Ovary (tissue), 3 donors: ENCODE measurements around the gene PAPOLB.

ENCODE experiments used
- POLR2A ChIP-seq: fragments of 450-650 bp; IDR thresholded peaks from one replicate; pipeline ENCODE4 v1.6.1; 2017; ENCODE audit warnings: antibody characterized with exemption, mild to moderate bottlenecking, moderate library complexity
- TF ChIP-seq, protein P1 (sequence below), 3 donors: fragments of 450-650 bp in 2 of 3; fragments of 200-600 bp in 1 of 3; IDR thresholded peaks; one replicate each; pipeline versions ENCODE4 v1.5.1 to v1.8.0; 2016 to 2022; ENCODE audit warnings: antibody characterized with exemption in 3 of 3, mild to moderate bottlenecking in 1 of 3
- donor health status: DM: no; HTN: no; CAD: no.

DNA sequence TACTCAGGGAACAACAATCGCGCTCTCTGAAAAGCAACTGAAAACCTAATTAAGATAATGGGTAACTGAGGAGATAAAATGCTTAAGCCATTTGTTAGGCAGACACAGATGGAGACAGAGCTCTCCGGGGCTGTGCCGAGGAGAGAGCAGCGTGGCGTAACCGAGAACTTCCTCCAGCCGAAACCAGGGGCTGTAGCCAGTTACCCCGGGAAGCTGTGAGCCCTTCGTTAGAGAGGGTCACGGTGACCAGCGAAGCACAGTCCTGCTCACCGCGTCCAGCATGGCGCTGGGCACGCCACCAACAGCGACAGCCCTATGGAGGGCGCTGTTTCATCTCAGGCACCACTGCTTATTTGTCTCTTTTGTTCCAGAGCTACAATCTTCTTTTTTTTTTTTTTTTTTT lies 16.1 kb downstream of the PAPOLB start:
- TF ChIP-seq, protein P1, sequence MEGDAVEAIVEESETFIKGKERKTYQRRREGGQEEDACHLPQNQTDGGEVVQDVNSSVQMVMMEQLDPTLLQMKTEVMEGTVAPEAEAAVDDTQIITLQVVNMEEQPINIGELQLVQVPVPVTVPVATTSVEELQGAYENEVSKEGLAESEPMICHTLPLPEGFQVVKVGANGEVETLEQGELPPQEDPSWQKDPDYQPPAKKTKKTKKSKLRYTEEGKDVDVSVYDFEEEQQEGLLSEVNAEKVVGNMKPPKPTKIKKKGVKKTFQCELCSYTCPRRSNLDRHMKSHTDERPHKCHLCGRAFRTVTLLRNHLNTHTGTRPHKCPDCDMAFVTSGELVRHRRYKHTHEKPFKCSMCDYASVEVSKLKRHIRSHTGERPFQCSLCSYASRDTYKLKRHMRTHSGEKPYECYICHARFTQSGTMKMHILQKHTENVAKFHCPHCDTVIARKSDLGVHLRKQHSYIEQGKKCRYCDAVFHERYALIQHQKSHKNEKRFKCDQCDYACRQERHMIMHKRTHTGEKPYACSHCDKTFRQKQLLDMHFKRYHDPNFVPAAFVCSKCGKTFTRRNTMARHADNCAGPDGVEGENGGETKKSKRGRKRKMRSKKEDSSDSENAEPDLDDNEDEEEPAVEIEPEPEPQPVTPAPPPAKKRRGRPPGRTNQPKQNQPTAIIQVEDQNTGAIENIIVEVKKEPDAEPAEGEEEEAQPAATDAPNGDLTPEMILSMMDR (IDR thresholded peaks at IDR 0.05): no peak
- TF ChIP-seq POLR2A: no peak
